Upper lobe of left lung (tissue), 4 donors: ENCODE measurements around the gene SGMS1.

Experiments
- CTCF ChIP-seq, 6 experiments: fragments of 450-650 bp in 4 of 6; fragments of 200-600 bp in 2 of 6; sonication (generic) in 2 of 6; IDR thresholded peaks; one replicate each; pipeline ENCODE4 v1.5.1; 2016 to 2019; ENCODE audit warnings: antibody characterized with exemption in 6 of 6
- EP300 ChIP-seq, 4 donors: sonication (generic); formaldehyde crosslinking; IDR thresholded peaks; one replicate each; pipeline ENCODE4 v1.5.1; 2017; ENCODE audit warnings: antibody characterized with exemption in 4 of 4, control low read depth in 2 of 4
- POLR2A ChIP-seq, 4 donors: fragments of 450-650 bp; IDR thresholded peaks; one replicate each; pipeline ENCODE4 v1.5.1; 2016 to 2017; ENCODE audit warnings: antibody characterized with exemption in 4 of 4, mild to moderate bottlenecking in 2 of 4
- POLR2AphosphoS5 ChIP-seq, 2 donors: sonication (generic); formaldehyde crosslinking; IDR thresholded peaks; one replicate each; pipeline ENCODE4 v1.5.1; 2017; ENCODE audit warnings: antibody characterized with exemption in 2 of 2

GRCh38 chr10:50651808-50652207 is 28.1 kb upstream of the SGMS1 start:
- TF ChIP-seq CTCF (IDR thresholded peaks at IDR 0.05) (no peak), POLR2A (IDR thresholded peaks at IDR 0.05) (no peak), POLR2AphosphoS5 (IDR thresholded peaks at IDR 0.05) (no peak), EP300 (IDR thresholded peaks at IDR 0.05) (no peak)
